OCI-M1 (cell line): Measurements from ENCODE around the gene FAM180A.
A peak's percentile ranks its signal among the peaks of the same experiment; 100 is the strongest.
"Not testable (repeated sequence)": the region's sequence is repeated elsewhere in the genome, so short reads cannot be mapped to it uniquely, and the experiment has no call there.

ENCODE experiments used
- DNase-seq: peaks from one replicate; lab custom pipeline; 2025; lab: John Stamatoyannopoulos, UW

FAM180A gene

GRCh38 chr7:135741905-135742304 is 6.7 kb downstream of the FAM180A start:
- no peak for DNase-seq

- no peak for DNase-seq
Measured at GRCh38 chr7:135740889-135741288, 7.7 kb downstream of the FAM180A start.

- DNase-seq = not testable (repeated sequence)
Measured at GRCh38 chr7:135737306-135737647, 11.3 kb downstream of the FAM180A start.

- DNase-seq = no peak
Measured at GRCh38 chr7:135736586-135737305, 11.9 kb downstream of the FAM180A start.

- DNase-seq = no peak
Measured at GRCh38 chr7:135734343-135734689, 14.3 kb downstream of the FAM180A start.

GRCh38 chr7:135733603-135734342 is 14.8 kb downstream of the FAM180A start:
- no peak for DNase-seq

GRCh38 chr7:135731131-135731530 is 17.5 kb downstream of the FAM180A start:
- no peak for DNase-seq

- DNase-seq = no peak
Measured at GRCh38 chr7:135729230-135729629, 19.4 kb downstream of the FAM180A start.

- no peak for DNase-seq
Measured at GRCh38 chr7:135728136-135728669, 20.4 kb downstream of the FAM180A start, which contains the start of gene SLC13A4. Gene SLC13A4, minus strand, starts transcription at chr7:135728186. Its CDS starts 690 bp downstream, at chr7:135727496.

- DNase-seq = no peak
Measured at GRCh38 chr7:135726911-135727673, 21.5 kb downstream of the FAM180A start.

GRCh38 chr7:135726276-135726788 is 22.3 kb downstream of the FAM180A start:
- DNase-seq = no peak

GRCh38 chr7:135723411-135723810 is 25.2 kb downstream of the FAM180A start:
- DNase-seq = peak; percentile 14

- no peak for DNase-seq
Measured at GRCh38 chr7:135721198-135721820, 27.3 kb downstream of the FAM180A start.

GRCh38 chr7:135719688-135720087 is 28.9 kb downstream of the FAM180A start:
- DNase-seq = peak; percentile 3

- no peak for DNase-seq
Measured at GRCh38 chr7:135718794-135719437, 29.7 kb downstream of the FAM180A start.

GRCh38 chr7:135718219-135718618 is 30.4 kb downstream of the FAM180A start:
- DNase-seq = no peak

GRCh38 chr7:135717693-135718092 is 30.9 kb downstream of the FAM180A start:
- DNase-seq = no peak

GRCh38 chr7:135716677-135717238 is 31.9 kb downstream of the FAM180A start:
- no peak for DNase-seq

- DNase-seq = no peak
Measured at GRCh38 chr7:135715673-135716072, 32.9 kb downstream of the FAM180A start.

GRCh38 chr7:135715055-135715522 is 33.5 kb downstream of the FAM180A start:
- DNase-seq = no peak

- no peak for DNase-seq
Measured at GRCh38 chr7:135714534-135715009, 34.0 kb downstream of the FAM180A start.
